GM19324 (cell line): ENCODE measurements around the gene CABYR.

Source experiments
- ATAC-seq: cut with Tn5 transposase; IDR thresholded peaks from one replicate; pipeline ENCODE4 v1.9.1; 2021; ENCODE audit warnings: mild to moderate bottlenecking, moderate library complexity; ENCODE audit not compliant: unreplicated experiment, low FRiP score

CABYR gene

GRCh38 chr18:24138789-24139616, at the start of gene CABYR:
Gene CABYR (plus strand): TSS chr18:24139062. CDS start chr18:24143115, 4,053 bp downstream.
- ATAC-seq: no peak

- no peak for ATAC-seq
Observed at GRCh38 chr18:24089076-24089475, 49.8 kb upstream of the CABYR start.

- no peak for ATAC-seq
Observed at GRCh38 chr18:24089515-24090337, 49.1 kb upstream of the CABYR start.

GRCh38 chr18:24090876-24091275, 48.0 kb upstream of the CABYR start:
- ATAC-seq: no peak

GRCh38 chr18:24094561-24094960, 44.3 kb upstream of the CABYR start:
- no peak for ATAC-seq

- no peak for ATAC-seq
Observed at GRCh38 chr18:24095976-24096375, 42.9 kb upstream of the CABYR start.

- no peak for ATAC-seq
Observed at GRCh38 chr18:24103320-24104021, 35.4 kb upstream of the CABYR start.

GRCh38 chr18:24104486-24104885, 34.4 kb upstream of the CABYR start:
- ATAC-seq: no peak

- ATAC-seq: no peak
Observed at GRCh38 chr18:24108641-24109040, 30.2 kb upstream of the CABYR start.

GRCh38 chr18:24111936-24112335, 26.9 kb upstream of the CABYR start:
- ATAC-seq: no peak

- ATAC-seq: no peak
Observed at GRCh38 chr18:24112464-24112863, 26.4 kb upstream of the CABYR start.

GRCh38 chr18:24112874-24113615, 25.8 kb upstream of the CABYR start:
- no peak for ATAC-seq

- no peak for ATAC-seq
Observed at GRCh38 chr18:24114924-24115549, 23.8 kb upstream of the CABYR start.

- ATAC-seq: no peak
Observed at GRCh38 chr18:24115628-24116027, 23.2 kb upstream of the CABYR start.

- no peak for ATAC-seq
Observed at GRCh38 chr18:24118750-24119577, 19.9 kb upstream of the CABYR start.

GRCh38 chr18:24120676-24121075, 18.2 kb upstream of the CABYR start:
- no peak for ATAC-seq

- no peak for ATAC-seq
Observed at GRCh38 chr18:24121625-24122024, 17.2 kb upstream of the CABYR start.

- ATAC-seq: no peak
Observed at GRCh38 chr18:24126155-24126961, 12.5 kb upstream of the CABYR start.
